ENCODE measurements around the gene IKZF3.

IKZF3 gene

DNA sequence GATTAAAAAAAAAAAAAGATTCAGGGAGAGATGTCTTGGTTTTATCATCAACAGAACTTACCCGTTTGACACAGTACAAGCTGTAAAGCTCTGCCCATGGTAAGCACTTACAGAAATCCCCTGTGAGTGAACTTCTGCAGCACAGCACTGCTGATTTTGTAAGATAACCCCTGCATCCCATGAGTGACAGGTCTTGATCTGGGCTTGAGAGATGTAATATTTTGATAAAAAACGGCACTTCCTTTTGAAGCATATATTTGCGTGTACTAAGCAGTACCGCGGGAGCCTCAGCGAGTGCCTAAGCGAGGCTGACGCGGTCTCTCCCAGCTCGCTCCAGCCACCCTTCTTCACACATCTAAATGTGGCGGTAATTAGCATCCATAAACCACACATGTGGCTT lies 50.5 kb downstream of the IKZF3 start:
- DNase-seq: no peak

DNA sequence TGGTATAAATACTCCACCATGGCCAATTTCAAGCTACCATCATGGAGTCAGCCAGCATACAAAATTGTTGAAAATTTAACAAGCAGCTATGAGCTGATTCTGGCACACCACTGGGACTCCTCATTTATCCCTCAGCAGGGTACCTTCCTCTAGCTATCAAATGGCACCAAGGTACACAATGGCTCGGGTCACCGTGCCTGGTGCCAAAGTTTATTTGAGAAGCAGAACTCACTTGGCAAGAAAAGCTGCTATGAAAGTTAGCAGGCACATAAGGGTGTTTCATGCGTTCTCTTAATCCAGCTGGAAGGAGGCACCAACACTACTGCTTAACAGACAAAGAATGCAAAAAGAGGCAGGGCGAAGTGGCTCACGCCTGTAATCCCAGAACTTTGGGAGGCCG lies 51.6 kb downstream of the IKZF3 start:
- no peak for DNase-seq

DNA sequence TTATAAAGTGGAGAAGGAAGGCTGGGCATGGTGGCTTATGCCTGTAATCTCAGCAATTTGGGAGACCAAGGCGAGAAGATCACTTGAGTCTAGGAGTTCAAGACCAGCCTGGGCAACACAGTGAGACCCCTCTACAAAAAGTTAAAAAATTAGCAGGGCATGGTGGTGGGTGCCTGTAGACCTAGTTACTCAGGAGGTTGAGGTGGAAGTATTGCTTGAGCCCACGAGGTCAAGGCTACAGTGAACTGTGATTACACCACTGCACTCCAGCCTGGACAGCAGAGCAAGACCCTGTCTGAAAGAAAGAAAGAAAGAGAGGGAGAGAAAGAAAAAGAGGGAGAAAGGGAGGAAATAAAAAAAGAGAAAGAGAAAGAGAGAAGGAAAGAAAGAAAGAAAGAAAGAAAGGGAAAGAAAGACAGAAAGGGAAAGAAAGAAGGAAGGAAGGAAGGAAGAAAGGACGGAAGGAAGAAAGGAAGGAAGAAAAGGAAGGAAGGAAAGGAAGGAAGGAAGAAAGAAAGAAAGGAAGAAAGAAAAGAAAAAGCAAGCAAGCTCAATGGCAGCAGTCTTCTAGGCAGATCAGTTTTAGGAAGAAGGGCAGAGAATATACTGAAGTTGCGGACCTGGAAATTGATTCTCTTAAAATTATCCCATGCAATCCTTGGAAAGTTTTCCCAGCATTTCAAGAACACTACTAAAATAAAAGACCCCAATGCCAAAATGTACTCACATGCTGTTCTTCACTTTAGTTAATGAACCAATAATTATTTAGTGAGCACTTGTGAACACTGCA lies 53.0 kb downstream of the IKZF3 start:
- DNase-seq: no peak

DNA sequence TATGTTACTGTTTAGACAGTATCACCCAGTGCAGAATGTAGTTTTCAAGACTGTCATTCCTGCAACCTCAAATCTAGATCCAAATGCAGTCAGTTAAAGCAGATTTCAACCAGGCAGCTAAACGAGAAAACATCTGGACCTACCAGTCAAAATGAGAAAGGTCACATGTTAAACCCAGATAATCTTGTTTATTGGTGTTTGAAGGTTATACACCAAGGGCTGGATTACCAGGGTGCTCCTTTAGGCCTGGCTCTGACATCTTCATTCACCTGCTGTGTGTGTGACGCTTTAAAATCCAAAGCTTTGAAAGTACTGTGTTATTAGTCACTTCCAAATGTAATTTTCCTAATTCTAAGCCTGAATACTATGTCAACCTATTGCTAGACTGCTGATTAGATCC lies 54.9 kb downstream of the IKZF3 start:
- no peak for DNase-seq

DNA sequence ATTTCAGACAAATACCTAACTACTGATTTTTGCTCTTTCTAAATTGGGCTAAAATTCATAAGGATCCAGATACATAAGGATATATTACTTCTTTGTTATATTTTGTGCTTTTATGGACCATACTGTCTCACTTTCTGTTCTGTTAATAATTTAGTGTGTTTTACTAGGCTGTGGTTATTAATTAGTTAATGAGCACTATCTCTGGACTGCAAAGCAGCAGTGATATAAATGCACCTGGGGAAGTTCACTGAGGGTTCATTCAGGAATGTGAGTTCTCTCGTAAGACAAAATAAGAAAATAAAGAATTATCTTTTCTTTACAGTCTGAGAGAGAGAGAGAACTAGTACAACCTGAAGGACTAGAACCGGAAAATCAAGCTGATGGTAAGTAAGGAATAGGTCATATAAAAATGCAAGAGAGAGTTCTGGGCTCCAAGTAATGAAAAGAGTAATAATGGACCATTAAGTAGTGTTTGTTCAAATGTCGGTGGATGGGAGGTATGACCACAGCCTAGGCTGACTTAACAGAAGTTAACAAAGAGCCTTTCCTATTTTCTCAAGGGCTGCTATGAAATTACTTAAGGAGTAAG lies 55.6 kb downstream of the IKZF3 start:
- DNase-seq: no peak

DNA sequence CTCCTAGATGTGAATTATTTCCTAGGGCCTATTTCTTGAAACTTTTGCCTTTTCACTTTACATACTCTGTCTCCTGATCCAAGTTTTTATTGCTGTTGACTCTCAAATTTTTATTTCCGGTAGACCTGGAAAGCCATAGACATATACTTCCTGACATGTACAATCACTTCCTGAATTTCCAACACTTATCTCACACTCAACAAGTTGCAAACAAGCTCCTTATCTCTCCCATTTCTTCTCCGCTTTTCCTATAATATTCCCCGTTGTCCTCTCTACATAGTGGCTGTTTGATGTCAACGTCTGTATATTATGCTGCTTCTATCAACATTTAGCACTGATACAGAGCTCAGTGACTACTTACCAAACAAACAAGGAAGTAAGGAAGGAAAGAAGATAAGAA lies 59.3 kb downstream of the IKZF3 start:
- no peak for DNase-seq

DNA sequence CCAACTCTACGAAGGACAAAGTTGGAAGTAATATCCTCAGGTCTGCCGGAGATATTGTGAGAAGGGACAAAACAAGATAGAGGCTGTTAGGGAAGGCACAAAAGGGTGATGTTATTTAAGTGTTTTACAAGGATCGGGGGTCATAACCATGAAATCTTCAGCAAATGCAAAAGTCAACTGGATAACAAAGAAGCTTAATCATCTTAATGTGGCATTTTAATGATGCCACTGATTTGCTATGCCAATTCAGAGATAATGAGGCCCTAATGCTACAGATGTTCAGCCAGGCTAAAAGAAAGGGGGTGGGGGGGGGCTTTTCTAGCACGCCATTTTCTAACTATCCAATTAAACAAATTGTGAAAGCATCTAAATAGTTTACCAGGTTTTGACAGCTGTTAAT lies 63.1 kb downstream of the IKZF3 start:
- DNase-seq: no peak

DNA sequence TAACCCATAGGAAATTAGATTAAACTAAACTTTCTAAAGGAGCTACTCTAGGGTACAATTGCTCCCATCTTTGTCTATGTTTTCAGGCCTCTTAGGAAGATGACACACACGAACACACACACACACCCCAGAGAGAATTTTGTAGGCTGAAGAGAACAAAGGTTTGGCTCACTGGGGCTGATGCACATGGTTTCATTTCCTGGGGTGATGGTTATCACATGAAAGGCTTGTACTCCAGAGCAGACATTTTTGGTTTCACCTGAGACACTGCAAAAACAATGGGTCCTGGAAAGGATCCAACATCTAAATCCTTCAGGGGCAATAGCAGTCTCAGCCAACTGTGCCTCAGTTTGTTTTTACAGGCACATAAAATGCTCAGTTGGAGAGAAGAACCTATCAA lies 63.6 kb downstream of the IKZF3 start:
- no peak for DNase-seq

DNA sequence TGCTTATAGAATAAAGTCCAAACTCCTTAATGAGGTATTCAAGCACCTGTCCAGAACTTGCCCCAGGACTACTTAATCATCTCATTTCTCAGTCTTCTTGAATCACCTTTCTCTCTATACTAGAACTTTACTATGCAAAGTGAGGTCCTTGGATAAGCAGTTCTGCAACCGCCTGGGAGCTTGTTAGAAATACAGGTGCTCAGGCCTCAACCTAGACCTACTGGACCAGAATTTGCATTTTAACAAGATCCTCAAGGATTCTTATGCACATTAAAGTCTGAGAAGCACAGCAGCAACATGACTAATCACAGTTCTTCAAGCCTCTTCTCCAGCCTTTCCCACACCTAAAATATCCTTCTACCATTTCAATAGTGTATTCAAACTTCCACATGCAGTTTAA lies 64.7 kb downstream of the IKZF3 start:
- no peak for DNase-seq

DNA sequence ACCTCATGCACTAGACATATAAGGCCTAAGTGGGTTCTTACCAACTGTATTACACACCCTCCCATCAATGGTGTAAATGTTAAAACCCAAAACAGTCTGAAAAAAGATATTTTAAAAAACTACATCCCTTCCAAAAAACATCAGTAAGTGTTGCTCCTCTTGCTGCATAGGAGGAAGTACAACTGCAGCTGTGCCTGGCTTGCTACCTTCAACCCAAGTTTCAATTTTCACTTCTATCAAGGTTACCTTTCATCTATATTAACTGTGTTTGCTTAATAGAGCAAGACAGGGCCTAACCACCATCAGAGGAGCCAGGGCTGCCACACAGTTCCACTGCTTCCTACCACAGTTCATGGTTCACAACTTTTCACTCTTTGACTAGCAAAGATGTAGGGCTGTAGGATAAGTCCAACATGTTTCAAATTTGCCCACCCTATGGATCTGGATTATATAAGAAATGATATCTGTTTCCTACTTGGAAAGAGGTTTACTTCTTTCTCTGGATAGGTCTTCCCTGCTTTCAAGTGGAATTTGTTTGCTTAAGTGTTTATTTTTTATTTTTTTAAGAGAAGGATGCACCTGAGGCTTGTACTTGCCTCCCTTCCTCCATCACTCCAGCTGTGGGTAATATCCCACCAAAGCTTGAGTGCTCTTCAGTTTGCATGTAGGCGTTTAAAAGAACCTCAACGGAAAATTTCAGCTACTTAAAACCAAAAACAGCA lies 69.7 kb downstream of the IKZF3 start:
- DNase-seq: no peak

DNA sequence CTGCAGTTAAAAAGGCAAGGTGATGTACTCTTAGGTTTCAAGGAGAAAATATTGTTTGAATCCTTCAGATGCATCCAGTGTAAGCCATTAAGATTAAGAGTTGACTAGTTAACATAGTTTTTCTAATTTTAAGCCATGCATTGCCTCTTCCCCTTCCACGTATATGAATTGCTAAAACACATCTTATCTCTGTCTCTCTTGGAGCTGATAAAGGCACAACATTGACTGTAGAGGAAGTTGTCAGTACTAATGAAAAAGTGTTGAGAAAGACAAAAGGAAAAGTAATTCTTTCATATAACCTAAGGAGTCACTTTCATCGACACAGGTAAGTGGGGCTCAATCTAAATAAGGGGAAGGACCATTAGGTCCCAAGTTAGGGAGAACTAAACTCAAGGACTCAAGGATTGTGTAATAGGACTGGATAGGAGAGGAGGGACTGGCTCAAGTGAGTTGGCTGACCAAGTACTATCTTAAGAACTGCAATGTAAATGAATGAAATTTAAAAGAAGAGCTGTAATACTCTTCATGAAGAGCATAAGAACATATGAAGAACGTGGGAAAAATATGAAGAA lies 70.7 kb downstream of the IKZF3 start:
- DNase-seq: no peak

DNA sequence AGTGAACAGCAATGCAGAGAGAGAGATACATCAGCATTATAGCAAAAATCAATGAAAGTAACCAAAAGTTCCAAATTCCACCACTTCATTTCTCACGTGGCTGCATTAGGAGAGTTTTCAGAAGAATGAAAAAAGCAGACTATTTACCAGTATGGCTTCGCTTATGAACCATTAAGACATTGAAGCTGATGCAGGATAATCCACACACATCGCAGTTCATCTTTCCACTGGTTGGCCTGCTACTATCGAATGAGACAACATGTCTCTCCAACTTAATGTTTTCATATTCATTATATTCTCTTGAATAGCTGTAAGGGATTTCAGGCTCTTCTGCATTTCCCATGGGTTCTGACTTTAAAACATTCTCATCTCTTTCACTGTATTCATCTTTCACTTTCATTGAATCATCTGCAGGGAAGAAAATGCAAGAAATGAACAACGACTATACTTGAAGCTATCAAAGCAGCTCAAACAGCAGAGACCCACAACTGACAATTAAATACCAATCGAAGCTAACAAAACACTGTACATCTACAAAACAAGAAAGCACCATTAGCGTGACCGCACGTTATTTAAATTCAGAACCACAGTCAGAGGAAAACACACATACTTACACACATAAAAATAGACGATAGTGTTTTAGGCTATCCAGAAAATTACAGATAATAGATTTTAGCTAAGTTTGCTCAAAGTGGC lies 71.4 kb downstream of the IKZF3 start:
- no peak for DNase-seq

DNA sequence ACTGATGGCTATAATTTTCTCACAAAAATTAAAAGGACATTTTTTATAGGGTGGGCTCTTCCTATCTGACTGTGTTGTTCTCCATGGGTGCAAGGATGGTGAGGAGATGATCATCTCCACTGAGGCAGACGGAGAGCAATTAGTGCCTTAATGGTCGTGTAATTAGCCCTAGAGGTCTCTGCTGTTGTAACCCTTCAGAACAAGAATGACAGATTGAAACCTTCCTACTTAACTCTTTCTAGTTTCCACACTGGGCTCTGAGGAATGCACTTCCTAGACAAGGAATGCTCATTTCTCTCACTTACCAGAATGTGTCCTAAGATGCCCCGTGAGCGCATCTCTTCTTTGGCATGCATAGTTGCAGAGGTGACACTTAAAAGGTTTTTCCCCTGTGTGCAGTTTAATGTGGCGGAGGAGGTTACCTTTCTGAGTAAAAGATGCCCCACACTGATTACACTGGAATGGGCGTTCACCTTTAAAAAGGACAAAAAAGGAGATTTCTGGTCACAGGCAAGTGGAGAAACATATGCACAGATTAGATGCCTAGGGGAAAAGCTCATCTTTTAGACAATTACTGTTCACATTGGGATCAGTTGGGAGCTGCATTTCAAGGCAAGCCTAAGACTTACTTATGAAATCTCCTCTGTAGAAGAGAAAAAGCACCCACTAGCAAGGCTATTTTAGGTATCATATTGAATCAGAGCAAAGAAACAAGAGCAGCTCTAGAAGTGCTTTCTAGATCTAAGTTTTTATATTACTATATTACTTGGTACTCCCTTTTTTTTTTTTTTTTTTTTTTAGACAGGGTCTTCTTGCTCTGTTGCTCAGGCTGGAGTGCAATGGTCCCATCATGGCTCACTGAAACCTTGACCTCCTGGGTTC lies 72.8 kb downstream of the IKZF3 start:
- no peak for DNase-seq

DNA sequence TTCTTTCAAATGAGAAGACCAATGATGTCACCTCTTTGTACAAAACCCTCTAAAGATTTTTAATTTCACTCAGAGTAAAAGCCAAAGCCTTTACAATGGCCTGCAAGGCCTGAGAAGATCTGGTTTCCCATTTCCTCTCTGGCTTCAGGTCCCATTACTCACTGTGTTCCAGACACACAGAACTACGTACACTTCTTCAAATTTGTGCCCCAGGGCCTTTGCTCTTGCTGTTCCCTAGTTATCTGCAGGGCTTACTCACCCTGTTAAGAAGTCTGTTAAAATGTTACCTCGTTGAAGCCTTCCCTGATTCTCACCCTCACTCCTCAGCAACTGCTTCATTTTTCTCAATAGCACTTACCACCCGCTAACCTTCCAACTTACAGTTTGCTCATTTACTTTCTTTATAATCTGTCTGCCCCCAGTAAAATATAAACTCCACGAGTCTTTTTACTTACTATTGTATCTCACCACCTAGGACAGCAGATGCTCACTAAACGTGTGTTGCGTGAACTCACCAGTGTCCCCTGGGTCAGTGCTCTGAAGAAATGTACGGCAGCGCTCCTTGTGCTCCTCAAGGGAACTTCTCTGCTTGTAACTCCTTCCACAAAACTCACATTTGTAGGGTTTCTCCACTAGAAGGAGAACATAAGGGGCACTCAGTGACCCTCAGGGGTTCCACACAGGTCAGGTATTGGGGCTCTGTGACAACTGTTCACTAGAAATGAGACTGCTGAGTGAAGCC lies 76.2 kb downstream of the IKZF3 start:
- no peak for DNase-seq

DNA sequence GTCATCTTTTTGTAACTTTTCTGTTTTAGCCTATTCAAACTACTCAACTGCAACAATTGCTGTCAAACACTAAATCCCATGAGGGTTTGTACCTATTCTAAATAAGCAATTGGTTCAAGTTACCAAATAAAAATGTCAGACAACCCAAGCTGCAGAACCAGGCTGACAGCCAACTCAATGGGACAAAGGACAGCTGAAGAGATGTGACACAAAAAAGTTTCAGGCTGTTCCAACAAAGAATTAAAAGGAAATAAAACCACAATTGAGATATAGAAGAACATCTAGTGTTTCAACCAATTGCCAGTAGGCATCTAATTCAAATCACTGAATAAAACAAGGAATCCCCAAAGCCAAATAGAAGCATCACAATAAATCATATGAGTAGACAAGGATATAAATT lies 77.1 kb downstream of the IKZF3 start:
- DNase-seq: no peak

DNA sequence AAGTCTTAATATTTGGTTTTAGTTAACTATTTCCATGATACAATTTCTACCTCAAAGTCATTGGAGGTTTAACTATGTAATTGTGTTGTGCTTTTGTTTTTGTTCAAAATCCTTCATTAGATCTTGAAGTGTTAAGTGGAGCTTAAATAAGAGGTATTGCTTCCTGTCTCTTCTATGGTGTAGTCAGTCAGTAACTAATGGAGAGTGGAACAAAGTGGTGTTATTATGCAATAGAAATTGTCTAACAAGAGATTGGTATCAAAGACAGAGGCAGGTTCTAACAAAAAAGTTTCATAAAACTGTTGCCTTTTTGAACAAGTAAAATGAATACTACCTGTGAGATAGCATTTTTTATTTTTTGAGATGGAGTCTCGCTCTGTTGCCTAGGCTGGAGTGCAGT lies 81.1 kb downstream of the IKZF3 start:
- DNase-seq: no peak

DNA sequence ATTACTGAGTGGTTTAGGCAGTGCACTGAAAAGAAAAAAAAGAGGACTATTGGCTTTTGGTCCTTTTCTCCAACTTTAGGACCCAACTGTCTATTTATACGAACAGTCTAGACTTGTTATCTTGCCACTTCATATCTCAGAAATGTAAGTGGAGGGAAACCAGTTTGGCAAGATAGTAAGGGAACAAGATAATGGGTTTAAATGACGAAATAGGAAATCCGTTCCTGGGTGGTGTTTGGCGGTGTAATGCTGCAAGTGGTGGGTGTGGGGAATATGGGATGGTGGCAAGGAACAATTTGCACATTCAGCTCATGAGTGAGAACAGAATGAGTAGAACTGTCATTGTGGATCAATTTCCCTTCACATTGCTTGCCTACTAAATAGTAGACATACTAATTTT lies 81.6 kb downstream of the IKZF3 start:
- no peak for DNase-seq

DNA sequence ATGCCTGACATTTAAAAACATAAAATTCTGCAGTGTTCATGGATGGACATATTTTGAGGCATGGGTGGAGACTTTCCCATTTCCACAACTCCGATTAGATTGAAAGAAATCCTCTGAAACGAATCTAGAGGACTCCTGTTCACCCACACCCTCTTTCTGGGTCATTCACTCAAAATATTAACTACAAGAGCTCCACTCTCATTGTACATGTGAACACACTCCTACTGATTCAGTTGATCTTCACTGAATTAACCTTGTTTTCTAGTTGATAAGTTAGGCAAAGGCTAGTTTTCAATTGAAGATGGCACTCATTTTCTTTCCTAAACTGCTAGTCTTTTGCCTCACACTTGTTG lies 82.3 kb downstream of the IKZF3 start:
- DNase-seq: no peak

DNA sequence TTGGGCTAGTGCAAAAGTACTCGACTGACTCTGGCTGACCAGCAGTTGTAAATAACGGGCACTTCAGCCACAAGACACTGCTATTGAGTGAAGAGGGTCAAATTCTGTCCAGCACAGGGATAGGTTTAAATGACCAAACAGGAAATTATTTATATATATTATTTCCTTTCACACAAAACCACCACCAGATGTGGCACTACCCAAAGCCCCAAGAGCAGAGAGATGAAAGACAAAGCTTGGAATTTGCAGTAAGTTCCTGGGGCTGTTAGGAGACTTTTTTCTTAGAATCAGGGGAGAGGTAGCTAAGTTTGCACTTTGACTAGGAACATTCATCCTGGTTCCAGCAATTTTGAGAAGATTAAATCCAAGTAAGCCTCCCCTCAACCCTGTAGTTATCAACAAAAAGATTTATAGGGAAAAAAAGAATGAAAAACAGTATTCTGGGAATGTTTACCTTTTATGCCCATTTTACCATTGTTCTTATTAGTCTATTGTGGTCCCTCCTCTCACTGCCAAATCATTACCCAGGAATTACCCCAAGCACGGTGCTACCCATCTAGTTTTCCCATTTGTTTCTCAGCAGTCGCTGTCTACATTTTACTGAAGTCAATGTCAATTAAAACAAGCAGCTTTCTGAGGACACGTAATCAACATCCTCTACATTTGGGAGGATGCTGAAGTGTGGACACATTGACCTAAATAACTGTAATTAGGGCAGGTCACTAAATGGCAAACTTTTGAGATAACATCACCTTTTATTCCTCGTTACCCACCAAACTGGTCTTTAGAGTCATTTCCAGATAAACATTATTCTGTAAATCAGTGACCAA lies 82.9 kb downstream of the IKZF3 start:
- DNase-seq: no peak

DNA sequence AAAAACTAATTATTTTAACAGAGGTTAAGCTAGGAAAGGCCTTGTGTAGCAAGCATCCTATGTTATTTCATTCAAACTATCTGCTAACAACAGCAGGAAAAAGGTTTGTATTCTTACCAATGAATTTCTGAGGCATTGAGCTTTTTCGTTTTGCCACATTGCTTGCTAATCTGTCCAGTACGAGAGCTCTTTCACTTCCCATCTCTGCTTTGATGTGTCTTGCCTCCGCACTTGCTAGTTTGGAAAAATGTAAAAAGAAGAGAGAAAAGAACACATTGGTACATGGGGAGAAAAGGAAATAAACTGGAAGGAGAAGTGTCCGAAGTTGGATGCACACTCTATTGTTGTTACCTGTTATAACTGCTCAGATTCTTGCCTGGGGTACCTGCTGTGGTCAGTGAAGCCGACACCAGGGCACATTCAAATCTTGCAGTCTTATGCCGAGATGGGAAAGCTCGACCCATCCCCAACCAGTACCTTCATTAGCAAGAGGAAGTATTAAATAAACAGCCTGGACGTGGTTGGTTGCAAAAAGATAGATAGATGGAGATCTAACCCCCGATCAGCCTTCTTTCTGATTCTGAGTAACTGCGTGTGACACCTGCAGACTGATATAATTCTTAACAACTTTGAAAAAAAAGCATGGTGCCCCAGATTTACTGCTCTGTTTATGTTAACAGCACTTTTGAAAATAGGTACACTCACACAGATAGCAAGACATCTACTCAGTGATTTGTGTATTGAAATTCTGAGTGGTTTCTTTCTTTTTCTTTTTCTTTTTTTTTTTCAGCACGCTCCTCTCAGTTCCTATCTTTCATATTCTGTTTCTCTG lies 86.4 kb downstream of the IKZF3 start:
- no peak for DNase-seq

Measured in midbrain (tissue), 1 donor.